GM12801 (cell line): ENCODE measurements around the gene PPP4R1.

ENCODE experiments used
- TF ChIP-seq, protein P1 (sequence below): IDR thresholded peaks from one replicate; pipeline ENCODE4 v1.5.1; 2011; ENCODE audit warnings: control low read depth; ENCODE audit not compliant: insufficient read length; ENCODE audit errors: extremely low read depth

Gene PPP4R1

DNA sequence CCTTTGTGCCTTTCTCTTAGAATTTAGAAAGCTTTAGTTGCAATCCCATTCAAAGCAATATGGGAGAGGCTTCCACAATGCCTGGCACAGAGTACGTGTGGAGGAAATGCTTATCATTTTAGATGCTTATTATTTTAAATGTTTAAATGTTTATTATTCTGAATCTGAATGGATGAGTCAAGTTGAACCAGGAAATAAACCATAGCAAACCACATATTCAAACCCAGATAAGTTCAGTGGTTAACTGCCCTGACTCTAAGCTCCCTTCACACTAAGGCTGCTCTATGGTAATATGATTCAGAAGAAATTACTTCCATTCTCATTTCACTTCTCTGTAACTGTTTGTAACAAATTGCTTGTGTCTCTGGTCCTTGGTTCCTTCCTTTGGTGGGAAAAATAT, 5.2 kb upstream of the PPP4R1 start:
- TF ChIP-seq, protein P1, sequence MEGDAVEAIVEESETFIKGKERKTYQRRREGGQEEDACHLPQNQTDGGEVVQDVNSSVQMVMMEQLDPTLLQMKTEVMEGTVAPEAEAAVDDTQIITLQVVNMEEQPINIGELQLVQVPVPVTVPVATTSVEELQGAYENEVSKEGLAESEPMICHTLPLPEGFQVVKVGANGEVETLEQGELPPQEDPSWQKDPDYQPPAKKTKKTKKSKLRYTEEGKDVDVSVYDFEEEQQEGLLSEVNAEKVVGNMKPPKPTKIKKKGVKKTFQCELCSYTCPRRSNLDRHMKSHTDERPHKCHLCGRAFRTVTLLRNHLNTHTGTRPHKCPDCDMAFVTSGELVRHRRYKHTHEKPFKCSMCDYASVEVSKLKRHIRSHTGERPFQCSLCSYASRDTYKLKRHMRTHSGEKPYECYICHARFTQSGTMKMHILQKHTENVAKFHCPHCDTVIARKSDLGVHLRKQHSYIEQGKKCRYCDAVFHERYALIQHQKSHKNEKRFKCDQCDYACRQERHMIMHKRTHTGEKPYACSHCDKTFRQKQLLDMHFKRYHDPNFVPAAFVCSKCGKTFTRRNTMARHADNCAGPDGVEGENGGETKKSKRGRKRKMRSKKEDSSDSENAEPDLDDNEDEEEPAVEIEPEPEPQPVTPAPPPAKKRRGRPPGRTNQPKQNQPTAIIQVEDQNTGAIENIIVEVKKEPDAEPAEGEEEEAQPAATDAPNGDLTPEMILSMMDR = no peak

DNA sequence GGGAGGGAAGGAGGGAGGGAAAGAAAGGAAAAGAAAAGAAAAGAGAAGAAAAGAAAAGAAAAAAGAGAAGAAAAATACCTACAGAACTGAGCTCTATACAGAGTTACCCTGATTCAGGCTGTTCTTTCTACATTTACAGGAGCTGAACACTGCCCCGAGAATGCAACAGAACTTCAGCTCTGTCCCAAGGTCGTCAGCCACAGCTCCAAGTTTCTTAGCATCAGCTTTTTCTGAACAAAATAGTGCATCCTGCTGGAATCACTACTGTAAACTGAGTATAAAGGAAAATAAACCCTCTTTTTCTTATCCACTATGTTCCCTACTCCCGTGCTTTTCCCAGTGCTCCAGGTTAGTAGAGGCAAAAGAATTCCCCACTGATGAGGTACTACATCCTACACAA, 4.7 kb upstream of the PPP4R1 start:
- TF ChIP-seq, protein P1 = no peak

DNA sequence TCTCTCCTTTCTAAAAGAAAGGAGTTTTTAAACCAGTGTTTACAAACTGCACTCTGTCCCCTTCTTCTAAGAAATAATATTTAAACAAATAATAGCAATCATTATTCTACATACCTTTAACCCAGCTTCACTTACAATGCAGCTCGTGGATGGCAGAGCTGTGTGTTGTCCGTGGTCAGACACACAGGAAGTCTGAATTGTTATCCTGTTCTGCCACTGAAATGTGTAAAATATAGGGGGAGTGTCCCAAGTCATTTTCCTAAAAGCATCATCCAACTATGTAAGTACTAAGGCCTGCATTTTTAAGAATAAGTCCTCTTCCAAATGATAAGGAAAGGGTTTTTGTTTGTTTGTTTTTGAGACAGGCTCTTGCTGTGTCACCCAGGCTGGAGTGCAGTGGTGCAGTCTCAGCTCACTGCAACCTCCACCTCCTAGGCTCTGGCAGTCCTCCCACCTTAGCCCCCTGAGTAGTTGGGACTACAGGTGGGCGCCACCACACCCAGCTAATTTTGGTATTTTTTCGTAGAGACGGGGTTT, 2.7 kb upstream of the PPP4R1 start:
- TF ChIP-seq, protein P1 = no peak

DNA sequence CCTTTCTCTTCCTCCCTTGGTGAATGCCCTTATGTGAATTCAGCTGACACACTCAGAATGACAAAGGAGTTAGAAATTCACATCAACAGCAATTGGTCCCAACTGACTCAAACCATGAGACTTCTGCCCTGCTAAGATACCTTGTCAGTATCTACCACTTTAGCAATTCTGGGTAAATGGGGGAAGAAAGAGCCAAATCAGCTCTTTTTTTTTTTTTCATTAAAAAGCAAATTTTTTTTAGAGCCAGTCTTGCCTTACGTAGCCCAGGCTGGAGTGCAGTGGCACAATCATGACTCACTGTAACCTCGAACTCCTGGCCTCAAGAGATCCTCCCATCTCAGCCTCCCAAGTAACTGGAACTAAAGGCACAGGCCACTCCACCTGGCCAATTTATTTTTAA, 1.7 kb upstream of the PPP4R1 start:
- TF ChIP-seq, protein P1 = no peak

DNA sequence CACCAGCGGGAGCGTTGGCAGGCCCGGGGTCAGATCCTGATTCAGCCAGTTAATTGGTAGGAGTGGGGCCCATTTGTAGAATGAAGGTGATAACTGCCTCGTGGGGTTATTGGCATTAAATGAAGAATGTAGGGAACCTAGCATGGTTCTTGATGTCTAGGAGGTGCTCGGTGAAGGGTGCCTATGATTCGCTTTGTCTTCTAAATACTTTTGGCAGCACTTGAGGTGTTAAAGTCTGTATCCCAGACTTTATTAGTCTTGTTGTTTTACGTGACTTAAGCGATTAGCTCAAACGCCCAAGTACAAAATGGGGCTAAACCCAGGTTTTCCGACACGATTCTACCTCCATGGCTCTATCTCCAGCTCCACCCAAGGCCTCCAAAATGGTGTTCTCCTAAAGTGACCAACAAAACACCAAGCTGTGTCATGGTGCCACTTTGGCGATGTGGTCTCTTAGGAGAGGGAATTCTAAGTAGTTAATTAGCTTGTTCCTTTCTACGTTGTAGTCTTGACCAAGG, 980 bp upstream of the PPP4R1 start:
- TF ChIP-seq, protein P1 = no peak

DNA sequence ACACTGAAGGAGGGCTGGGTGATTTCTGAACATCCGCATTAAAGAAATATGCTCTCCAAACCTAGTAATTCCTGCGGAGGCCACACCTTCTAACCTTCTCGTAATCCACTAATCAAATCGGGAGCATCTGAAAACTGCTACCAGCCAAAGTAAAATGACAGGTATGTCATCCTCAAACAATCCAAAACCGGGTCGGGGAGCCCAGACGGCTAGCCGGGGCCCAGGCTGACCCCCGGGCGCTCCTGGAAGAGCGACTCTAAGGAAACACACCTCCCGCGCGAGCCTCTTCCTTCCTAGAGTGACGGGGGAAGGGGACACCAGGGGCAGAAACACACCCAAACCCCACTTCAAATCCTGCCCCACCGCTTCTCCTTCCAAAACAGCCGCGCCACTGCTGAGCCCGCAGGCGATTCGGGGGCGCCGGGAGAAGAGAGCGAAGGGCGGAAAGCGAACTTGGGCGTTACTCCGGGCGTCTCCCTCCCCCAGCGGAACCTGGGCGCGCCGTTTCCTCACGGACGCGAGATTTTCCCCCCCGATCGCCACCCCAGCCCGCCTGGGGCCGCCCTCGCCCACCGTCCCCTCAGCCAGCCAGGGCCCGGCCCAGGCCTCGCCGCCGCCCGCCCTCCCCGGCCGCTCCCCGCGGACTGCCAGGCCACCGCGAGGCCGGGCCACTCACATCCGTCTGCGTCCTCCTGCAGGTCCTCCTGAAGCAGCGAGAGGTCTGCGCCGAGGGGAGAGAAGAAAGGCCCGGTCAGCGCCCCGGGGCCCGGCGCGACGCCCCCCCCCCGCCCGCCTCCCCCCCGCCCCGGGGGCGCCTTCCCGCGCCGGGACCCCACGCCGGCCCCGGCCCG, 584 bp downstream of the PPP4R1 start:
- TF ChIP-seq, protein P1 = no peak

DNA sequence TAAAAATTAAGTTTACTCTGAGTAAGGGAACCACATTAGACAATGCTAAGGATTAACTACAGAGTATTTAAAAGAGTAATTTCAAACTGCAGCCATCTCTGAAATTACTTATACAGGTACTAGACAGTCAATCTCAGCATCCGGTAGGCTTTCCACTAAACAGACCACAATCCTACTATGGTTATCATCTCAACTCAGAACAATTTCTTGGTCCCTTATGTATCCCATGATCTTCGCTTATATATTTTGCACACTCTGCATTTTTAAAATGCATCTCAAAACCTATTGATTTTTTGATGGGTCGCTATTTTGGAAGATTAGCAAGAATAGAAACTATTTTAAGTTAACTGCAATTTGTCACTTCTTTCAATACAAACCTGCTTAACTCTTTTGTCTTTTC, 1.4 kb downstream of the PPP4R1 start:
- TF ChIP-seq, protein P1 = no peak
